ENCODE results near the gene TSC2.

TSC2 gene

DNA sequence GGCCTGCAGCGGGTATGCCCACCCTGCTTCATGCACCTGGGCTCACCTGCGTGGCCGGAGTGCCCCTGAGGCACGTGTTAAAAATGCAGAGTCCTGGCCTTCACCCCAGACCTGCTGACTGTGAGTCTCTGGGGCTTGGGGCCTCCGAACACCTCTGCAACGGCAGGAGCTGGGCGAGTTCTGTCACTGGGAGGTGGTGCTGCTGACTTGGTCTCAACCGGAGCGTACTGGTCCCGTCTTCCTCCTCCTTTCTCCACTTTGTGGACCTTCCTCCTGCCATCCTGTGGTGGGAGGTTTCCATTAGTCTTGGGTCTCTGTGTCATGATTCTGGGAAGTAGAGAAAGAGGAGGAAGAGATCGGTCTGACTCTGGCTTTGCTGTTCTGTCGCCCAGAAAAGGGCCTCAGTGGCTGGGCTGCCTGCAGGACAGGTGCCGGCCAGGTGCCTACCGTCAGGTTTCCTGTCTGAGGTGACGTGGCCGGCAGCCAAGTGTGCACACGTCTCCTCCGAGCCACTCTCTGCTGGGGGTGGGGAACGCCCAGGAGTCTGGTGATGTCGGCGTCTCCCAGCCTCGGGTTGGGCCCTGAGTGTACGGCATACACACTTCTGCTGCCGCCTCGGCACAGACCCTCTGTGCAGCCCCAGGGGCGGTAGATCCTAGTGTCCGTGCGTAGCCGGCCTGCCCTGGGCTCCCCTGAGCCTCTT lies 6.9 kb downstream of the TSC2 start:
- peaks cover 23 to 59% of the 10 kb centered on the region in 2 donors for H3K36me3 ChIP-seq (ENCODE audit: control insufficient read depth in 1 of 2, insufficient read depth in 2 of 2, low read length in 2 of 2)
- no peak overlapping the region for H3K4me3 ChIP-seq (ENCODE audit: low read depth in 1 of 2, low read length in 2 of 2)
- H3K4me1 ChIP-seq (ENCODE audit: control insufficient read depth in 1 of 2, insufficient read depth in 2 of 2, low read length in 2 of 2): peaks cover 0 to 5% of the 10 kb centered on the region in 2 donors
- H3K9me3 ChIP-seq (ENCODE audit: control insufficient read depth in 1 of 2, low read length in 2 of 2): no peaks in the 10 kb centered on the region
- H3K27me3 ChIP-seq (ENCODE audit: low read depth, low read length): no peaks in the 10 kb centered on the region
- H3K27ac ChIP-seq (ENCODE audit: low read length): no peak overlapping the region

DNA sequence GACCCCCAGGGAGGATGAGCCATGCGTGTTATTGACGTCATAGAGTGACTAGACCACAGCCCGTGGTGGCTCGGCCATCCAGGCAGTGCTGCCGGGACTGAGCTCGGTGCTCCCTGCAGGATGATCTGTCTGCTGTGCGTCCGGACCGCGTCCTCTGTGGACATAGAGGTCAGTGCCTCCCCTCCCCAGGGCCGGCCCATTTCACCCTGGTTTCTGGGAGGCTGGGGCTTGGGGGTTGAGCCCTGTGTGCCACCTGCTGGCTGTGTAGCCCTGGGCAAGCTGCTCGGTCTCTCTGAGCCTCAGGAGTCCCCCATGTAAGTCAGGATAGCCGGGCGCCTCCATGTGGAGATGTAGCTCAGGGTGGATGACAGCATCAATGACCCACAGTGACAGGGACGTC lies 8.3 kb downstream of the TSC2 start:
- Histone ChIP-seq H3K4me1 (ENCODE audit: control insufficient read depth in 1 of 2, insufficient read depth in 2 of 2, low read length in 2 of 2) (peaks cover 0 to 5% of the 10 kb centered on the region in 2 donors), H3K27ac (ENCODE audit: low read length) (no peak overlapping the region), H3K27me3 (ENCODE audit: low read depth, low read length) (no peaks in the 10 kb centered on the region), H3K9me3 (ENCODE audit: control insufficient read depth in 1 of 2, low read length in 2 of 2) (no peaks in the 10 kb centered on the region), H3K36me3 (ENCODE audit: control insufficient read depth in 1 of 2, insufficient read depth in 2 of 2, low read length in 2 of 2) (peaks cover 23 to 69% of the 10 kb centered on the region in 2 donors), H3K4me3 (ENCODE audit: low read depth in 1 of 2, low read length in 2 of 2) (no peak overlapping the region)

DNA sequence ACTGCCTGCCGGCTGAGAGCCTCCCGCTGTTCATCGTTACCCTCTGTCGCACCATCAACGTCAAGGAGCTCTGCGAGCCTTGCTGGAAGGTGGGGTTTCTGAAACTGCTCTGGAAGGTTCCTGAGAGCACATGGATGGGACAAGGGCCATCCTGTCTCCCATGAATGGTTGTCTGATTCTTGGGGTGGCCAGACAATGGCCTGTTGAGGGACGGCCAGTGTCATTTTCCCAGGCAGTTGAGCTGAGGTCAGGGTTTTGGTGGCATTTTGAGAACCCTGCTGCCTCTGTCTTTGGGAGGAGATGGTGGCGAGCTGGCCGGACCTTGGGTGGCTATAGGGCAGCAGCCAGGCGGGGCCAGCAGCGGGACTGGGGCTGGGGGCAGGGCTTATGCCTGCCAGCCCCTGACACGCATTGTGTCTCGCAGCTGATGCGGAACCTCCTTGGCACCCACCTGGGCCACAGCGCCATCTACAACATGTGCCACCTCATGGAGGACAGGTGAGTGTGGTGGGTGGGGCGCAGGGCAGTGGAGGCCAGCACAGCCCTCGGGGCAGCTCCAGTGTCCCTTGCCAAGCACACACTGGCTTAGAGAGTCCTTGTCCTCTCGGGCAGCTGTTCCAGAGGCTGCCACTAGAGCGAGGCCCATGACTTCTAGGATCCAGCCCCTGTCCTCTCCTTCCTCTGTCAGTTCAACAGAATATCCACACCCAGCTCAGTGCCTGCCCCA lies 9.1 kb downstream of the TSC2 start:
- Histone ChIP-seq H3K4me3 (ENCODE audit: low read depth in 1 of 2, low read length in 2 of 2) (no peak overlapping the region), H3K27me3 (ENCODE audit: low read depth, low read length) (no peaks in the 10 kb centered on the region), H3K36me3 (ENCODE audit: control insufficient read depth in 1 of 2, insufficient read depth in 2 of 2, low read length in 2 of 2) (peaks cover 19 to 73% of the 10 kb centered on the region in 2 donors), H3K27ac (ENCODE audit: low read length) (no peak overlapping the region), H3K9me3 (ENCODE audit: control insufficient read depth in 1 of 2, low read length in 2 of 2) (no peaks in the 10 kb centered on the region), H3K4me1 (ENCODE audit: control insufficient read depth in 1 of 2, insufficient read depth in 2 of 2, low read length in 2 of 2) (peaks cover 0 to 5% of the 10 kb centered on the region in 2 donors)

DNA sequence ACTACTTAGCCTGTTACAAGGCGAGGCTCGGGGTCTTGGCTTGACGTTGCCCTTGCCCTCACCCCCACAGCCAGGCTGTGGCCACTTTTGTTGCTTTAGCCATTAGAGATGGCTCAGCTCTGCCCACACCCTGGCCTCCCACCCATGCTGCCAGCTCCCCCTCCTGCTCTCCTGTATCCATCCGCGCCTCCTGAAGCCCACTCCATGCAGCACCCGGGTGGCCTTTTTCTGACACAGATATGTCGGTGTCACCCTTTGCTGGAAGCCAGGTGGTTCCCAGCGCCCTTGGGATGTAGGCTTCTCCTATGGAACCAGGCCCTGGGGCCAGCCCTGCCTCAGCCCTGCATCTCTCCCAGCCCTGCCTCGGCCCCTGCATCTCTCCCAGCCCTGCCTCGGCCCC lies 9.7 kb downstream of the TSC2 start:
- peaks cover 19 to 75% of the 10 kb centered on the region in 2 donors for H3K36me3 ChIP-seq (ENCODE audit: control insufficient read depth in 1 of 2, insufficient read depth in 2 of 2, low read length in 2 of 2)
- no peak overlapping the region for H3K27ac ChIP-seq (ENCODE audit: low read length)
- H3K9me3 ChIP-seq (ENCODE audit: control insufficient read depth in 1 of 2, low read length in 2 of 2): no peaks in the 10 kb centered on the region

DNA sequence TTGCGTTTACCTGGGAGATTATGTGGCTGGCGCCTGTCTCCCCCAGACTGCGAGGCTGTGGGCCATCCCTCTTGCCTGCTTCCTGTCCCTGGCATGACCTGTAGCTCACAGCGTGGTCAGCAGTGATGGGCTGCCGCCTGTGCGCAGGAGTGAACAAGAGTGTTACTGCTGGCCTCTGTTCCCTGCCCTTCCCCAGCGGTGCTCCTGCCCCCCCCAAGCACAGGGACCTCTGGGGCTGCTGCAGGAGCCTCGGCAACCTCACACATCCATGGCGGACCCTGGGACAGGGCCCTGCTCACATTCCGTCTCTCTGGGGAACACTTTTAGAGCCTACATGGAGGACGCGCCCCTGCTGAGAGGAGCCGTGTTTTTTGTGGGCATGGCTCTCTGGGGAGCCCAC lies 10.6 kb downstream of the TSC2 start:
- Histone ChIP-seq H3K36me3 (ENCODE audit: control insufficient read depth in 1 of 2, insufficient read depth in 2 of 2, low read length in 2 of 2) (peaks cover 20 to 75% of the 10 kb centered on the region in 2 donors), H3K27ac (ENCODE audit: low read length) (no peak overlapping the region), H3K4me1 (ENCODE audit: control insufficient read depth in 1 of 2, insufficient read depth in 2 of 2, low read length in 2 of 2) (peaks cover 0 to 5% of the 10 kb centered on the region in 2 donors)

More for the DNA sequence above, 9.7 kb downstream of the TSC2 start:
- H3K4me3 ChIP-seq (ENCODE audit: low read depth in 1 of 2, low read length in 2 of 2): no peak overlapping the region
- no peaks in the 10 kb centered on the region for H3K27me3 ChIP-seq (ENCODE audit: low read depth, low read length)
- H3K4me1 ChIP-seq (ENCODE audit: control insufficient read depth in 1 of 2, insufficient read depth in 2 of 2, low read length in 2 of 2): peaks cover 0 to 5% of the 10 kb centered on the region in 2 donors

DNA sequence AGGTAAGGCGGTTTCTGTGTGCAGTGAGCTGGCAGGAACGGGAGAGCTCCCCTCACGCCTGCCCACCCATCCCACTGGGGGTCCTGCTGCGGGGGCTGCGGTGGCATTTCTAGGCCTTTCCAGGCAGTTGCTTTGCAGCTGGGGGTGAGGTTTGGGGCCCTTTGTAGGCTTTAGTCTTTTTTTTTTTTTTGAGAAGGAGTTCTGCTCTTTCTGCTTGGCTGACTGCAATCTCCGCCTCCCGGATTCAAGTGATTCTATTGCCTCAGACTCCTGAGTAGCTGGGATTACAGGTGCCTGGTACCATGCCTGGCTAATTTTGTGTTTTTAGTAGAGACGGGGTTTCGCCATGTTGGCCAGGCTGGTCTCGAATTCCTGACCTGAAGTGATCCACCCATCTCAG lies 11.1 kb downstream of the TSC2 start:
- peaks cover 20 to 75% of the 10 kb centered on the region in 2 donors for H3K36me3 ChIP-seq (ENCODE audit: control insufficient read depth in 1 of 2, insufficient read depth in 2 of 2, low read length in 2 of 2)
- H3K4me1 ChIP-seq (ENCODE audit: control insufficient read depth in 1 of 2, insufficient read depth in 2 of 2, low read length in 2 of 2): peaks cover 0 to 5% of the 10 kb centered on the region in 2 donors
- H3K4me3 ChIP-seq (ENCODE audit: low read depth in 1 of 2, low read length in 2 of 2): no peak overlapping the region
- no peaks in the 10 kb centered on the region for H3K27me3 ChIP-seq (ENCODE audit: low read depth, low read length)
- H3K9me3 ChIP-seq (ENCODE audit: control insufficient read depth in 1 of 2, low read length in 2 of 2): no peaks in the 10 kb centered on the region
- no peak overlapping the region for H3K27ac ChIP-seq (ENCODE audit: low read length)

More for the DNA sequence above, 10.6 kb downstream of the TSC2 start:
- Histone ChIP-seq H3K27me3 (ENCODE audit: low read depth, low read length) (no peaks in the 10 kb centered on the region), H3K9me3 (ENCODE audit: control insufficient read depth in 1 of 2, low read length in 2 of 2) (no peaks in the 10 kb centered on the region), H3K4me3 (ENCODE audit: low read depth in 1 of 2, low read length in 2 of 2) (no peak overlapping the region)

DNA sequence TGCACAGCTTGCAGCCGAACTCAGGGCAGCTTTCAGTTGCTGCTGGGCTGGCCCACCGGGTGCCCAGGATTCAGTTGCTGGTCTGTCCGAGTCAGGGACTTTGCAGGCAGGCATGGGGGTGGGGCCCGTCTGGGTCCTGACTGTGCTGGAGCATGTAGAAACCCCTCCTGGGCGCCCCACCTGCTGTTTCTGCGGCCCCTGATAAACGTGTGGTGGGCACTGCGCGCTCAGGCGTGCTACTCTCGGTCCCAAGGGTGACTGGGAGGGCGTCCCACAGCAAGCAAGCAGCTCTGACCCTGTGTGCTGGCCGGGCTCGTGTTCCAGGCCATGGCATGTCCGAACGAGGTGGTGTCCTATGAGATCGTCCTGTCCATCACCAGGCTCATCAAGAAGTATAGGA lies 12.6 kb downstream of the TSC2 start:
- Histone ChIP-seq H3K4me1 (ENCODE audit: control insufficient read depth in 1 of 2, insufficient read depth in 2 of 2, low read length in 2 of 2) (peaks cover 0 to 5% of the 10 kb centered on the region in 2 donors), H3K36me3 (ENCODE audit: control insufficient read depth in 1 of 2, insufficient read depth in 2 of 2, low read length in 2 of 2) (peaks cover 15 to 72% of the 10 kb centered on the region in 2 donors)

DNA sequence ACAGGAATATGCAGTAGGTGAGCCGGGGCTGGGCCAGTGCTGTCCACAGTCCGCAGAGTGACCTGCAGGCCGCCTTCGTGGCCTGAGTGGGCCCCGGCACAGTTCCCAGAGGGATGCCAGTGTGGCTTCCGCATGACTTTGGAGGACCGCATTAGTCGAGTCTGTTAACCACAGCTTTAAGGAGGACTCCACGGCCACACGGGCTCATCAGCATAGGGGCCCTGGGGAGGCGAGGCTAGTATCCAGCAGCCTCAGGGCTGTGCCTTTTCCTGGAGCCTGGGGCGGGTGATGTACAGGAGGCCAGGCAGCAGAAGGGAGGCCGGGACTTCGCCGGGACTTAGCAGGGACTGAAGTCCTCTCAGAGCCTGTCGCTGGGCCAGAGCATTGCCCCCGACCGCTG lies 13.2 kb downstream of the TSC2 start:
- peaks cover 0 to 5% of the 10 kb centered on the region in 2 donors for H3K4me1 ChIP-seq (ENCODE audit: control insufficient read depth in 1 of 2, insufficient read depth in 2 of 2, low read length in 2 of 2)
- H3K9me3 ChIP-seq (ENCODE audit: control insufficient read depth in 1 of 2, low read length in 2 of 2): no peaks in the 10 kb centered on the region
- H3K27me3 ChIP-seq (ENCODE audit: low read depth, low read length): no peaks in the 10 kb centered on the region
- H3K27ac ChIP-seq (ENCODE audit: low read length): no peak overlapping the region
- H3K4me3 ChIP-seq (ENCODE audit: low read depth in 1 of 2, low read length in 2 of 2): no peak overlapping the region
- H3K36me3 ChIP-seq (ENCODE audit: control insufficient read depth in 1 of 2, insufficient read depth in 2 of 2, low read length in 2 of 2): peaks cover 20 to 79% of the 10 kb centered on the region in 2 donors

More for the DNA sequence above, 12.6 kb downstream of the TSC2 start:
- Histone ChIP-seq H3K27me3 (ENCODE audit: low read depth, low read length) (no peaks in the 10 kb centered on the region), H3K9me3 (ENCODE audit: control insufficient read depth in 1 of 2, low read length in 2 of 2) (no peaks in the 10 kb centered on the region), H3K4me3 (ENCODE audit: low read depth in 1 of 2, low read length in 2 of 2) (no peak overlapping the region), H3K27ac (ENCODE audit: low read length) (no peak overlapping the region)

DNA sequence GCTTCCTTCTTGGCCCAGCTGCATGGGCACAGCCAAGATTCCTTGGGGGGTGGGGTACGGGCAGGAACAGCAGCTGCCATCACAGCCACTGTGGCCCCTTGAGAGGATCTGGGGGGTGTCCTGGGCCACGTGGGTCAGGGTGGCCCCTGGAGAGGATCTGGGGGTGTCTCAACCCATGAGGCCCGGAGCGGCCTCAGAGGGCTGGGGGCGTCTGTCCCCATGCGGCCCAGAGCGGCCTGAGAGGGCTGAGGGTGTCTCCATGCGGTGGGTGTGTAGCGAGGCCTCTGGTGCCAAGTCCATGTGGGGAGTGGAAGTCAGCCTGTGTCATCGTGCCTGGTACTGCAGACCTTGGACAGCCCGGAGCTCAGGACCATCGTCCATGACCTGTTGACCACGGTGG lies 13.7 kb downstream of the TSC2 start:
- Histone ChIP-seq H3K27me3 (ENCODE audit: low read depth, low read length) (no peaks in the 10 kb centered on the region), H3K4me1 (ENCODE audit: control insufficient read depth in 1 of 2, insufficient read depth in 2 of 2, low read length in 2 of 2) (peaks cover 0 to 5% of the 10 kb centered on the region in 2 donors), H3K4me3 (ENCODE audit: low read depth in 1 of 2, low read length in 2 of 2) (no peak overlapping the region), H3K9me3 (ENCODE audit: control insufficient read depth in 1 of 2, low read length in 2 of 2) (no peaks in the 10 kb centered on the region), H3K27ac (ENCODE audit: low read length) (no peak overlapping the region), H3K36me3 (ENCODE audit: control insufficient read depth in 1 of 2, insufficient read depth in 2 of 2, low read length in 2 of 2) (peaks cover 20 to 81% of the 10 kb centered on the region in 2 donors)

DNA sequence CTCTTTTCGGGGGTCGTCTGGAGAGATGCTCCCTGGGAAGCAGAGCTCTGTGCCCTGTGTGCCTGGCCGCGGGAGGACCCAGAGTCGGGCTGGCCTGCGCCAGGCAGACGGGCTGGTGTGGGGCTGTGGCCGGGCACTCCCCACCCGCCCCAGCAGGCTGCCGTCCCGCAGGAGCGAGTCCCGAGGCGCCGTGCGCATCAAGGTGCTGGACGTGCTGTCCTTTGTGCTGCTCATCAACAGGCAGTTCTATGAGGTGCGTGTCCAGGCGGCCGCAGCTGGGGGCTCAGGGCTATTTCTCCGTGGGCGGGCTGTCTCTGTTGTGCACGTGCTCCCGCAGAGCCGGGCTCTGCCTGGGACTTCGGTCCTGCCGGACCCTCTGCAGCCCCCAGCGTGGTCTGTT lies 15.0 kb downstream of the TSC2 start:
- H3K4me3 ChIP-seq (ENCODE audit: low read depth in 1 of 2, low read length in 2 of 2): no peak overlapping the region
- H3K27ac ChIP-seq (ENCODE audit: low read length): no peak overlapping the region
- no peaks in the 10 kb centered on the region for H3K4me1 ChIP-seq (ENCODE audit: control insufficient read depth in 1 of 2, insufficient read depth in 2 of 2, low read length in 2 of 2)
- no peaks in the 10 kb centered on the region for H3K27me3 ChIP-seq (ENCODE audit: low read depth, low read length)
- no peaks in the 10 kb centered on the region for H3K9me3 ChIP-seq (ENCODE audit: control insufficient read depth in 1 of 2, low read length in 2 of 2)
- peaks cover 18 to 83% of the 10 kb centered on the region in 2 donors for H3K36me3 ChIP-seq (ENCODE audit: control insufficient read depth in 1 of 2, insufficient read depth in 2 of 2, low read length in 2 of 2)

DNA sequence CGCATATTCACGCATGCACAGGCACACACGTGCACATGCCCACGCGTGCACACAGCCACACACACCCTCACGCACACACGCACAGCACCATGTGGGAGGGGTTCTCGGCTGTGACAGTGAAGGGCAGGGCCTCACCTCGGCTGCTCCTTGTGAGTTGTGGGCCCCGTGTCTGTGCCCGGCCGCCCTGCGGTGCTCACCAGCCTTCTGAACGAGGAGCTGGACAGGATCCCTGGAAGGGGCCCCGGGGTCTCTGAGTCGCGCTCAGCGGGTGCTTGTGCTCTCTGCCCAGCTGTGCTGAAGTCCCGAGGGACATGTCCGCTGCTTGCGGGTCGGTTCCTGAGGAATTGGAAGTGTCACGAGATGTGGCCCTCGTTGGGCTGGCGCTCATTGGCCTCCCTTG lies 16.1 kb downstream of the TSC2 start:
- peaks cover 20 to 79% of the 10 kb centered on the region in 2 donors for H3K36me3 ChIP-seq (ENCODE audit: control insufficient read depth in 1 of 2, insufficient read depth in 2 of 2, low read length in 2 of 2)
- no peak overlapping the region for H3K4me3 ChIP-seq (ENCODE audit: low read depth in 1 of 2, low read length in 2 of 2)

More for the DNA sequence above, 16.1 kb downstream of the TSC2 start:
- Histone ChIP-seq H3K9me3 (ENCODE audit: control insufficient read depth in 1 of 2, low read length in 2 of 2) (no peaks in the 10 kb centered on the region), H3K27ac (ENCODE audit: low read length) (no peak overlapping the region), H3K4me1 (ENCODE audit: control insufficient read depth in 1 of 2, insufficient read depth in 2 of 2, low read length in 2 of 2) (no peaks in the 10 kb centered on the region), H3K27me3 (ENCODE audit: low read depth, low read length) (no peaks in the 10 kb centered on the region)
